Measurements from ENCODE around the gene GADD45A. TPM values are rescaled to one million over a fixed set of nuclear protein-coding genes. Genes with fewer than 3 reads are reported as not detected.
A peak's percentile ranks its signal among the peaks of the same experiment; 100 is the strongest.

The GADD45A gene
- total and polyA plus RNA-seq, 2 donors (not counting 1 experiment from before 2014, with no cell fraction given) = 41.7 to 133 TPM

DNA sequence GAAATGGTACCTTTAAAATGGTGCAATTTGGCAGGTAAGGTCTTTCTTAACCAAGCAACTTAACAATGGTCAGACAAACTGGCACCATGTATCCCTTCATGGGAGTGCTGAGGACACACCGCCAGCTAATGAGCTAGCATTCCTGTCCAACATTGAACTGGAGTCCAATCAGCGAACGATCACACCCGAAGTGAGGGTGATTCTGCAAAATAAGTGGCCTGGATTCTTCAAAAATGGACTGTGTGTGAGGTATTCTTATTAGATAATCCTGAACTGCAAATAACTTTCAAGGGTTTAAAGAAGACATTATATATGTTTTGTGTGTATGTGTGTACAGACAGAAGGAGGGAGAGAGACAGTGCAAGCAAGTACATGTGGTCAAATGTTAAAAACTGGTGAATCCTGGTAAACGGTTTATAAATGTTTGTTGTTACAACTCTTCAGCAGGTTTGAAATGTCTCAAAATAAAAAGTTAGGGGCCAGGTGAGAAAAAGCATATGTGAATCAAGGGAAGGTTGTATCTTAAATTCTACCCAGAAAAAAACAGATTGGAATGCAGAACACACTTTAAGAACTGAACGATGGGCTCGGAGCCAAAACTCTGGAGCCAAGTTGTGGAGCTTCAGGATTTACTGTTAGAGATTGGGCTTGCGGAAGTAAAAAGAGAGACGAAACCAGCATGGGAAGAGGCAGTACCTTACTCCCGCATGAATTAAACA, 20.9 kb downstream of the GADD45A start:
- TF ChIP-seq CTCF (conservative IDR thresholded peaks at IDR 0.05 in 1 of 2, IDR thresholded peaks at IDR 0.05 in 1 of 2; ENCODE audit: low read depth in 1 of 2, low read length in 2 of 2) (no peak), EZH2 (IDR thresholded peaks at IDR 0.05; ENCODE audit: low read length, missing control alignments) (no peak)
- no peak overlapping the region for H2AFZ ChIP-seq (ENCODE audit: low read length)
- no peak overlapping the region for H3K27ac ChIP-seq (ENCODE audit: insufficient read depth, low read length)
- H3K79me2 ChIP-seq (ENCODE audit: control insufficient read depth, insufficient read depth, low read length) = peaks cover 5% of the 10 kb centered on the region
- peaks cover 8% of the 10 kb centered on the region for H3K4me1 ChIP-seq (ENCODE audit: control insufficient read depth, extremely low read depth, insufficient read depth, low read length)
- no peaks in the 10 kb centered on the region for H4K20me1 ChIP-seq (ENCODE audit: control insufficient read depth, extremely low read depth, insufficient read depth, low read length)
- no peaks in the 10 kb centered on the region for H3K9me3 ChIP-seq (ENCODE audit: control insufficient read depth, insufficient read depth, low read depth, low read length)
- no peak overlapping the region for H3K9ac ChIP-seq (ENCODE audit: insufficient read depth, low read length)
- H3K4me3 ChIP-seq (replicated peaks in 1 of 4; ENCODE audit: control extremely low read depth in 1 of 4, insufficient read depth in 1 of 4, low read depth in 3 of 4, low read length in 4 of 4) = no peak overlapping the region
- DNase-seq (ENCODE audit: low read depth in 2 of 2) = no peak
- H3K36me3 ChIP-seq (ENCODE audit: control insufficient read depth, insufficient read depth, low read length) = peaks cover 4% of the 10 kb centered on the region
- no peaks in the 10 kb centered on the region for H3K27me3 ChIP-seq (ENCODE audit: control insufficient read depth, insufficient read depth, low read length)
- no peak overlapping the region for H3K4me2 ChIP-seq (ENCODE audit: extremely low read depth, insufficient read depth, low read length)

DNA sequence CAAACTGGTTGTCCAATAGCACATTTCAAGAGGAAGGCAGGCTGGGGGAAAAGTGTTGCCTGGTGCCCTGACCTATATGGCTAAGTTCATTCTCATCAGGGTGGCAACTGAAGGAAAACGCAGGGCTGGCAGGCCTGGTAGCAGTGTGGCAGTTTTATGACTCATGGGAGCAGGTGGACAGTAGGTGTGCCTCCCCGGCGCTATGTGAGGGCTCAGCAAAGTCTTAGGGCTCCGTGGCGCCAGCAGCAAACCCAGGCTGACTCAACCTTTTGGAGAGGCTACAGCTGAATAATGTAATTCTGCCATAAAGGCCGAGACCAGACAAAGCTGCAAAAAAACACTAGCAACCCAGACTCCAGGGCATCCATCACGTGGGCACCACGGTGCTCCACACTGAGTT, 23.6 kb downstream of the GADD45A start:
- Histone ChIP-seq H3K27ac (ENCODE audit: insufficient read depth, low read length) (no peak overlapping the region), H2AFZ (ENCODE audit: low read length) (no peak overlapping the region), H4K20me1 (ENCODE audit: control insufficient read depth, extremely low read depth, insufficient read depth, low read length) (no peaks in the 10 kb centered on the region), H3K4me3 (replicated peaks in 1 of 4; ENCODE audit: control extremely low read depth in 1 of 4, insufficient read depth in 1 of 4, low read depth in 3 of 4, low read length in 4 of 4) (no peak overlapping the region), H3K36me3 (ENCODE audit: control insufficient read depth, insufficient read depth, low read length) (peaks cover 4% of the 10 kb centered on the region), H3K4me2 (ENCODE audit: extremely low read depth, insufficient read depth, low read length) (no peak overlapping the region), H3K27me3 (ENCODE audit: control insufficient read depth, insufficient read depth, low read length) (no peaks in the 10 kb centered on the region), H3K4me1 (ENCODE audit: control insufficient read depth, extremely low read depth, insufficient read depth, low read length) (peaks cover 19% of the 10 kb centered on the region), H3K79me2 (ENCODE audit: control insufficient read depth, insufficient read depth, low read length) (peaks cover 5% of the 10 kb centered on the region), H3K9me3 (ENCODE audit: control insufficient read depth, insufficient read depth, low read depth, low read length) (no peaks in the 10 kb centered on the region), H3K9ac (ENCODE audit: insufficient read depth, low read length) (no peak overlapping the region)
- DNase-seq (ENCODE audit: low read depth in 2 of 2) = peak in 1 of 2 donors; percentile 53
- TF ChIP-seq CTCF (conservative IDR thresholded peaks at IDR 0.05 in 1 of 2, IDR thresholded peaks at IDR 0.05 in 1 of 2; ENCODE audit: low read depth in 1 of 2, low read length in 2 of 2) (no peak), EZH2 (IDR thresholded peaks at IDR 0.05; ENCODE audit: low read length, missing control alignments) (no peak)

DNA sequence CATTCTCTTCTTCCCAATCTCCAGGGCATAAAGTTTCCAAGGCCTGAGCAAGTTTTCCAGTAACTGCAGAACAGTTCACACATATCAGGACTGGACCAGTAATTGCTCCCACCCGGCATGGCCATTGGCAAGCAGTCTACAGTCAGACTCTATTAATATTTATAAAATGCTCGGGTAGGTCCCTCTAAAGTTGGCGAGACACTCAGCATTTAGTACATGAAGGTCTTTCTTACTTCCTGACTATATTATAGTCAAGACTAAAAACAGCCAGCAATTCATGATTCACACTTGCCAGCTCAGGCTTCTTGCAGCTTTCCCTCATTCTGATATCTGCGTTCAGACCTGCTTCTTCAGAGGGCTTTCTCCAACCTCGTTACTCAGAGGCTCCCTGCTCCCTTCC, 25.4 kb downstream of the GADD45A start:
- Histone ChIP-seq H3K36me3 (ENCODE audit: control insufficient read depth, insufficient read depth, low read length) (no peaks in the 10 kb centered on the region), H3K27me3 (ENCODE audit: control insufficient read depth, insufficient read depth, low read length) (no peaks in the 10 kb centered on the region), H3K4me1 (ENCODE audit: control insufficient read depth, extremely low read depth, insufficient read depth, low read length) (peaks cover 28% of the 10 kb centered on the region), H3K27ac (ENCODE audit: insufficient read depth, low read length) (peak overlapping the region; percentile 24), H3K9ac (ENCODE audit: insufficient read depth, low read length) (no peak overlapping the region), H3K4me3 (replicated peaks in 1 of 4; ENCODE audit: control extremely low read depth in 1 of 4, insufficient read depth in 1 of 4, low read depth in 3 of 4, low read length in 4 of 4) (no peak overlapping the region), H3K9me3 (ENCODE audit: control insufficient read depth, insufficient read depth, low read depth, low read length) (no peaks in the 10 kb centered on the region), H3K4me2 (ENCODE audit: extremely low read depth, insufficient read depth, low read length) (peak overlapping the region; percentile 52), H4K20me1 (ENCODE audit: control insufficient read depth, extremely low read depth, insufficient read depth, low read length) (no peaks in the 10 kb centered on the region), H3K79me2 (ENCODE audit: control insufficient read depth, insufficient read depth, low read length) (peaks cover 7% of the 10 kb centered on the region), H2AFZ (ENCODE audit: low read length) (no peak overlapping the region)
- no peak for TF ChIP-seq CTCF (conservative IDR thresholded peaks at IDR 0.05 in 1 of 2, IDR thresholded peaks at IDR 0.05 in 1 of 2; ENCODE audit: low read depth in 1 of 2, low read length in 2 of 2)
- no peak for TF ChIP-seq EZH2 (IDR thresholded peaks at IDR 0.05; ENCODE audit: low read length, missing control alignments)
- peak; percentile 54 to 89 for DNase-seq (ENCODE audit: low read depth in 2 of 2)

All from fibroblast of lung (primary cell).